K562 (cell line): ENCODE measurements around the gene ERCC4. TPM values are rescaled to one million over a fixed set of nuclear protein-coding genes. Genes with fewer than 3 reads are reported as not detected.

ENCODE experiments used
- ATAC-seq: fragments of 200-7000 bp; cut with Tn5 transposase; 3 replicates; pipeline ENCODE4 v1.9.1; 2020; ENCODE audit warnings: moderate library complexity
- BruUV-seq: library from RNA; stranded (reverse); fragments of 400-500 nt; replicated peaks from 2 replicates; lab custom pipeline; 2021; lab: Mats Ljungman, UMichigan
- CTCF ChIA-PET: fragments of 300-600 bp; formaldehyde crosslinking; extraction: SDS; loops from one replicate; lab custom pipeline; 2021; ENCODE audit warnings: low intra/inter-chr PET ratio; lab: Yijun Ruan, JAX
- POLR2A ChIA-PET: fragments of 300-600, 350-650 bp; sonication (Branson Sonifier 250); formaldehyde crosslinking; extraction: SDS; loops from one replicate; lab custom pipeline; 2021; ENCODE audit warnings: antibody characterized with exemption, inconsistent platforms; lab: Yijun Ruan, JAX
- DNase-seq, 4 experiments: peaks; one replicate each; pipeline versions ENCODE4 v3.0.0 to v3.0.0-alpha.2; 2011 to 2018; ENCODE audit warnings: low spot score in 3 of 4, mixed read lengths in 3 of 4; ENCODE audit errors: extremely low read depth in 1 of 4
- FAIRE-seq: peaks from 2 replicates; lab custom pipeline; 2011; peaks lifted over from hg19 to GRCh38; lab: Jason Lieb, UNC
- H2AFZ ChIP-seq: 2 replicates; pipeline ENCODE4 v1.6.0; 2011; ENCODE audit warnings: low read depth, low read length, control low read depth, inconsistent platforms
- H3K27ac ChIP-seq: fragments of 200-600 bp; 3 replicates; pipeline ENCODE4 v1.8.0; 2011; ENCODE audit warnings: low read depth, mild to moderate bottlenecking, control low read depth, inconsistent platforms, low read length, moderate library complexity, mixed read lengths; ENCODE audit errors: extremely low read depth
- H3K27me3 ChIP-seq, 2 experiments: fragments of 300-600 bp in 1 of 2; 2 replicates in 1 of 2; 3 replicates in 1 of 2; pipeline versions ENCODE4 v1.6.0 to v1.8.0; 2011; ENCODE audit warnings: inconsistent platforms in 2 of 2, low read length in 2 of 2, mild to moderate bottlenecking in 1 of 2, mixed read lengths in 1 of 2, moderate library complexity in 1 of 2; ENCODE audit not compliant: control insufficient read depth in 2 of 2, insufficient read depth in 2 of 2
- H3K36me3 ChIP-seq: fragments of 300-600 bp; 3 replicates; pipeline ENCODE4 v1.8.0; 2011; ENCODE audit warnings: mild to moderate bottlenecking, low read length, inconsistent platforms; ENCODE audit not compliant: control insufficient read depth, insufficient read depth
- H3K4me1 ChIP-seq, 2 experiments: fragments of 200-600 bp in 1 of 2; replicated peaks in 1 of 2; 2 replicates in 1 of 2; 3 replicates in 1 of 2; pipeline versions ENCODE4 v1.5.1 to v1.8.0; 2011; ENCODE audit warnings: inconsistent platforms in 2 of 2, low read length in 2 of 2, mild to moderate bottlenecking in 1 of 2, mixed read lengths in 1 of 2, moderate library complexity in 1 of 2; ENCODE audit not compliant: control insufficient read depth in 2 of 2, insufficient read depth in 2 of 2
- H3K4me2 ChIP-seq: 2 replicates; pipeline ENCODE4 v1.6.1; 2011; ENCODE audit warnings: low read length, control low read depth, inconsistent platforms, mixed read lengths; ENCODE audit not compliant: insufficient read depth
- H3K4me3 ChIP-seq: fragments of 200-600 bp; sonication (generic), shearing (Covaris generic); 2 replicates; pipeline ENCODE4 v1.5.1; 2016; ENCODE audit warnings: control low read depth, inconsistent platforms
- H3K79me2 ChIP-seq: fragments of 200-600 bp; 3 replicates; pipeline ENCODE4 v1.8.0; 2011; ENCODE audit warnings: low read length, inconsistent platforms; ENCODE audit not compliant: control insufficient read depth, insufficient read depth
- H3K9ac ChIP-seq, 2 experiments: 2 replicates each; pipeline versions ENCODE4 v1.6.0 to v1.6.1; 2011; ENCODE audit warnings: low read depth in 2 of 2, low read length in 2 of 2, control low read depth in 1 of 2, inconsistent platforms in 1 of 2, mild to moderate bottlenecking in 1 of 2, mixed read lengths in 1 of 2; ENCODE audit not compliant: insufficient read depth in 1 of 2
- H3K9me1 ChIP-seq: one replicate; pipeline ENCODE4 v1.6.0; 2011; ENCODE audit warnings: inconsistent platforms, mild to moderate bottlenecking, low read length, moderate library complexity; ENCODE audit not compliant: control insufficient read depth, insufficient read depth
- H3K9me3 ChIP-seq: replicated peaks from 2 replicates; pipeline ENCODE4 v1.5.1; 2011; ENCODE audit warnings: low read depth, low read length, inconsistent platforms; ENCODE audit not compliant: control insufficient read depth, insufficient read depth
- H4K20me1 ChIP-seq: replicated peaks from 2 replicates; pipeline ENCODE4 v1.6.1; 2011; ENCODE audit warnings: low read length, inconsistent platforms, mixed read lengths; ENCODE audit not compliant: control insufficient read depth, insufficient read depth
- ATF4 ChIP-seq: fragments of 450-650 bp; formaldehyde crosslinking; IDR thresholded peaks from 2 replicates; pipeline ENCODE4 v1.4.0; 2022; ENCODE audit warnings: mild to moderate bottlenecking, moderate library complexity
- CBFB ChIP-seq: sonication (generic); formaldehyde crosslinking; IDR thresholded peaks from 2 replicates; pipeline ENCODE4 v1.4.0; 2020; ENCODE audit warnings: mild to moderate bottlenecking, missing genetic modification reagents
- GABPA ChIP-seq: fragments of 200-800 bp; sonication (Bioruptor generic); conservative IDR thresholded peaks from 2 replicates; pipeline ENCODE4 v1.6.1; 2016; ENCODE audit warnings: low read depth, missing genetic modification characterization, missing compliant biosample characterization
- MCM5 ChIP-seq: fragments of 450-650 bp; IDR thresholded peaks from 2 replicates; pipeline ENCODE4 v1.6.1; 2016; ENCODE audit warnings: low read depth
- NR2C2 ChIP-seq, 2 experiments: fragments of 200-800 bp in 1 of 2; sonication (Bioruptor generic) in 1 of 2; sonication (generic) in 1 of 2; formaldehyde crosslinking in 1 of 2; IDR thresholded peaks; 2 replicates each; pipeline versions ENCODE4 v1.6.1 to v1.8.0; 2016 to 2022; ENCODE audit warnings: mild to moderate bottlenecking in 1 of 2, missing compliant biosample characterization in 1 of 2, missing genetic modification characterization in 1 of 2, missing genetic modification reagents in 1 of 2
- SAFB2 ChIP-seq: fragments of 200-400 bp; formaldehyde crosslinking; IDR thresholded peaks from 2 replicates; pipeline ENCODE4 v1.6.1; 2018; ENCODE audit warnings: borderline replicate concordance, low read length, low read depth, moderate library complexity; ENCODE audit not compliant: severe bottlenecking
- SMARCE1 ChIP-seq: fragments of 450-650 bp; IDR thresholded peaks from 2 replicates; pipeline ENCODE4 v1.7.1; 2016; ENCODE audit warnings: mild to moderate bottlenecking
- WGBS: fragments of 100-300 bp; shearing (Covaris generic); methylation state at CpG from one replicate; pipeline ENCODE4 v1.1.6; 2016; ENCODE audit warnings: low coverage, mixed read lengths; ENCODE audit not compliant: insufficient coverage; ENCODE audit errors: missing lambda C conversion rate; 5-methylcytosine and 5-hydroxymethylcytosine counted together
- in situ Hi-C: fragments of 300-500 bp; cut with MboI; formaldehyde crosslinking; loops from 4 replicates; pipeline ENCODE4 v1.15.0; 2018; ENCODE audit warnings: inconsistent platforms, mixed read lengths
- intact Hi-C: fragments of 100-400 bp; cut with micrococcal nuclease; formaldehyde crosslinking; loops from 2 replicates; pipeline ENCODE4 v1.14.2; 2022
- polyA plus RNA-seq, 8 experiments: library from polyadenylated mRNA; depleted of rRNA in 4 of 8; stranded (reverse) in 5 of 8; unstranded in 3 of 8; fragments of >200 nt; fragmentation: Nextera tagmentation in 2 of 8; fragmentation: Illumina TruSeq in 1 of 8; extraction: Ambion mirVana in 2 of 8; extraction: Trizol in 1 of 8; gene quantifications; 2 replicates each; pipeline versions ENCODE4 v1.2.1 to v1.2.3, GENCODE V29; 2011 to 2014; ENCODE audit warnings: inconsistent platforms in 1 of 8, missing spikeins in 1 of 8
- total RNA-seq, 7 experiments: library from RNA; depleted of rRNA in 6 of 7; stranded (reverse); fragments of >200 nt in 6 of 7; fragmentation: Illumina TruSeq in 2 of 7; extraction: Trizol in 2 of 7; gene quantifications; 2 replicates each; pipeline versions ENCODE4 v1.2.1 to v1.2.3, GENCODE V29; 2011 to 2021; ENCODE audit warnings: low replicate concordance in 1 of 7
- TF ChIP-seq, protein P1 (sequence below): fragments of 450-650 bp; IDR thresholded peaks from 2 replicates; pipeline ENCODE4 v1.7.1; 2018; ENCODE audit warnings: mild to moderate bottlenecking, low read depth; ENCODE audit not compliant: partially characterized antibody

ERCC4 gene
- total and polyA plus RNA-seq, 9 of the 15 experiments (the other 6 are each of a cell fraction or from before 2014, with no cell fraction given) = 3.7 to 10.5 (median 6.0) TPM

GRCh38 chr16:13915033-13915635, 4.8 kb upstream of the ERCC4 start:
- ChIA-PET POLR2A (interaction anchor here (0.6 kb wide), 1 partner anchor 428 kb away, joined by 3 read pairs; no protein-coding TSS in a partner anchor), CTCF (no interaction called here)
- no peak for TF ChIP-seq SAFB2
- TF ChIP-seq, protein P1, sequence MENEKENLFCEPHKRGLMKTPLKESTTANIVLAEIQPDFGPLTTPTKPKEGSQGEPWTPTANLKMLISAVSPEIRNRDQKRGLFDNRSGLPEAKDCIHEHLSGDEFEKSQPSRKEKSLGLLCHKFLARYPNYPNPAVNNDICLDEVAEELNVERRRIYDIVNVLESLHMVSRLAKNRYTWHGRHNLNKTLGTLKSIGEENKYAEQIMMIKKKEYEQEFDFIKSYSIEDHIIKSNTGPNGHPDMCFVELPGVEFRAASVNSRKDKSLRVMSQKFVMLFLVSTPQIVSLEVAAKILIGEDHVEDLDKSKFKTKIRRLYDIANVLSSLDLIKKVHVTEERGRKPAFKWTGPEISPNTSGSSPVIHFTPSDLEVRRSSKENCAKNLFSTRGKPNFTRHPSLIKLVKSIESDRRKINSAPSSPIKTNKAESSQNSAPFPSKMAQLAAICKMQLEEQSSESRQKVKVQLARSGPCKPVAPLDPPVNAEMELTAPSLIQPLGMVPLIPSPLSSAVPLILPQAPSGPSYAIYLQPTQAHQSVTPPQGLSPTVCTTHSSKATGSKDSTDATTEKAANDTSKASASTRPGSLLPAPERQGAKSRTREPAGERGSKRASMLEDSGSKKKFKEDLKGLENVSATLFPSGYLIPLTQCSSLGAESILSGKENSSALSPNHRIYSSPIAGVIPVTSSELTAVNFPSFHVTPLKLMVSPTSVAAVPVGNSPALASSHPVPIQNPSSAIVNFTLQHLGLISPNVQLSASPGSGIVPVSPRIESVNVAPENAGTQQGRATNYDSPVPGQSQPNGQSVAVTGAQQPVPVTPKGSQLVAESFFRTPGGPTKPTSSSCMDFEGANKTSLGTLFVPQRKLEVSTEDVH = no peak
- no peak for TF ChIP-seq MCM5
- no peak for TF ChIP-seq GABPA (tag)
- no peak for TF ChIP-seq NR2C2 (CRISPR knock-in tag; IDR thresholded peaks at IDR 0.05)
- no peak for TF ChIP-seq NR2C2 (tag; IDR thresholded peaks at IDR 0.05)
- no peak for TF ChIP-seq SMARCE1
- no peak for TF ChIP-seq CBFB (CRISPR knock-in tag)
- no peak for TF ChIP-seq ATF4 (CRISPR knock-in tag)
- FAIRE-seq (no peak), ATAC-seq (no peak), DNase-seq (no peak)
- no peaks in the 10 kb centered on the region for H3K9me1 ChIP-seq
- BruUV-seq = no TSS peak
- no peak overlapping the region for H2AFZ ChIP-seq
- no peaks in the 10 kb centered on the region for H3K79me2 ChIP-seq
- in situ Hi-C loops (no loop called here), intact Hi-C loops (loop anchor here (5.0 kb wide), 1 partner anchor 48 kb away; no protein-coding TSS in a partner anchor)
- no peak overlapping the region for H3K4me2 ChIP-seq
- peaks cover 0 to 2% of the 10 kb centered on the region in 2 experiments; a peak in 1 of 5 replicates for H3K4me1 ChIP-seq
- peaks cover 0 to 20% of the 10 kb centered on the region in 2 experiments; a peak in 2 of 5 replicates for H3K27me3 ChIP-seq
- H3K36me3 ChIP-seq = no peaks in the 10 kb centered on the region
- H3K27ac ChIP-seq = no peak overlapping the region
- H3K9me3 ChIP-seq = no peaks in the 10 kb centered on the region
- H3K9ac ChIP-seq = no peak overlapping the region
- H4K20me1 ChIP-seq = no peaks in the 10 kb centered on the region
- under 1% methylated on average over 10 of the region's 10 CpGs for WGBS
- no peak overlapping the region for H3K4me3 ChIP-seq
